HG03095 (cell line): ENCODE measurements around the gene SLC10A3.

Experiments
- ATAC-seq: cut with Tn5 transposase; IDR thresholded peaks from one replicate; pipeline ENCODE4 v1.9.1; 2021; ENCODE audit warnings: moderate library complexity; ENCODE audit not compliant: unreplicated experiment

The SLC10A3 gene

DNA sequence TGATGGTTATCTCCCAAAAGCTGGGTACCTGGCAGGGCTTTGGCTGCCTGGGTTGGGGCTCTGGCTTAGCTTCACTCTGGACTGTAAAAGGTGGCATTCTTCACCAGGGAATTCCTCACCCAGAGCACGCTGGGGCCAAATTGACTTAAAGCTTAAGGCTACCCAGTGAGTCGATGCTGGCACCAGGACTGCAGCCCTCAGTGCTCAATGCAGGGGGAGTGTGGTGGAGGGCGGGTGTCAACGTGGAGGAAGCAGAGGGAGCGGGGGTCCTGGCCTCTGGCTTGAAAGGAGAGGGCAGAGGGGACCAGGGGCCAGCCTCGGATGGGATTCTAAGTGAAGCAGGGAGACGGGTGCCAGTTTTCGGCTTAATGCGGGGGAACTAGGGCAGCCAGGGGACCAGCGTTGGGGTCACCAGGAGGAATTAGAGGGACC lies 46.9 kb downstream of the SLC10A3 start:
- ATAC-seq = no peak

DNA sequence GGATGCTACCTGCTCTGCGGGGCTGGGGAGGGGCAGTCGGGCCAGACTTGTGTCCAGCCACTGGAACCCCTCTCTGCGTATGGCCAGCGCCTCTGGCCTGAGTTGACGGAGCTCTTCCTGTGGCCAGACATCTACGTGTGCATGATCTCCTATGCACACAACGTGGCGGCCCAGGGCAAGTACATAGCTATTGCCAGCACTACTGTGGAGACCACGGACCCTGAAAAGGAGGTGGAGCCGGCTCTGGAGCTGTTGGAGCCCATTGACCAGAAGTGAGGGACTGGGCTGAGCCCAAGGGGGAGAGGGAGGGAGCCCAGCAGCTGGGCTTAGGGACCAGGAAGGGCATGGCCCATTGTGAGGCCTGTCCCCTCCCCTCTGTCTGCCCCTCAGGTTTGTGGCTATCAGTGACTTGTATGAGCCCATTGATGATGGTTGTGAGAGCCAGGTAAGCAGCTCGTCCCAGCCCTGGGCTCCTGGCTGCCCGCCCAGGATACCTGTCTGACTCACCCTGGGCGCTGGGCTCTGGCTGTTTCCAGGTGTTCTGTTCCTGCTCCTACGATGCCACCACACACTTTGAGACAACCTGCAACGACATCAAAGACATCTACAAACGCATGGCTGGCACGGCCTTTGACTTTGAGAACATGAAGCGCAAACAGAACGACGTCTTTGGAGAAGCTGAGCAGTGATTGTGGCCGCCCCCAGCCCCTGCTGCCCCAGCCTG lies 48.3 kb downstream of the SLC10A3 start:
- no peak for ATAC-seq

DNA sequence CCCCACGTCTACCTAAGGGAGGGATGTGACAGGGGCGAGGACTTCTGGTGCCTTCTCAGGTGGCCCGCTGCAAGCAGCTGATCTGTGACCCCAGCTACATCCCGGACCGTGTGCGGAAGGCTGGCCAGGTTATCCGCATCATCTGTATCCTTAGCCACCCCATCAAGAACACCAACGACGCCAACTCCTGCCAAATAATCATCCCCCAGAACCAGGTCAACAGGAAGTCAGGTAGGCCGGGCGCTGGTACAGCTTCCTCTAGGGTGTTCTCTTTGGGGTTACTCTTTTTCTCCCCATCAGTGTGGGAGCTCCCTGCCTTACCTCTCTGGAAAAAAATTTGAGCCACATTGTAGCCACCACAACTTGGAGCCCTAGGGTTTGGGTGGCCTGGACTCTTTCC lies 48.9 kb downstream of the SLC10A3 start:
- ATAC-seq = no peak

DNA sequence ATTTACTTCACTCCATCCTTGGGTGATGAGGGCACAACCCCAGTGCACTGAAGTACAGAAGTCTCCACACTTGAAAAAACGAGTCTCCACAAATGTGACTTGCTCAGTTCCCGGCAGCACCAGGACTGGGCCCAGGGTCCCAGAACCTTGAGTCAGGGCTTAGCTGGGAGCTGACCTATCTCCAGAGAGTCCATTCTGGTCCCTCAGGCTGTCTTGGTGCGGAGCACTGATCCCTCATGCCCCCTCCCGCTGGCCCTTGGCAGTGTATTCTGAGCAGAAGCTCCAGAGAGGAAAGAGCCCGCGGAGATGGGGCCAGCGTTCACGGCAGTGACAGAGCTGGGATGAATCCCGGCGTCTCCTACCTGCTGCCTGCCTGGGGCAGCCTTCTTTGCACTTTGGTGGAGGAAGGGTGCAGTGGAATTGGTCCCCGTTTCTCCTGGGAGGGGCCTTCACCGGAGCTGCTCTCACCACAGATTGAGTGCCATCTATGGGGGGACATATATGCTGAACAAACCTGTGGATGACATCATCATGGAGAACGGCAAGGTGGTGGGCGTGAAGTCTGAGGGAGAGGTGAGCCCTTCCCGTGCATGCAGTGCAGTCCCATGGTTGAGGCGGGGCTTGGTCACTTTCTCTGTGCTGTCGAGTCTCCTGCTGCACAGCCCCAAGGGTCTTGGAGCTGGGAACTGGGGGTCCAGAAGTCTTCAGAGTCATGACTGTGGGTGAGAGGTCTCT lies 49.6 kb downstream of the SLC10A3 start:
- ATAC-seq = no peak

DNA sequence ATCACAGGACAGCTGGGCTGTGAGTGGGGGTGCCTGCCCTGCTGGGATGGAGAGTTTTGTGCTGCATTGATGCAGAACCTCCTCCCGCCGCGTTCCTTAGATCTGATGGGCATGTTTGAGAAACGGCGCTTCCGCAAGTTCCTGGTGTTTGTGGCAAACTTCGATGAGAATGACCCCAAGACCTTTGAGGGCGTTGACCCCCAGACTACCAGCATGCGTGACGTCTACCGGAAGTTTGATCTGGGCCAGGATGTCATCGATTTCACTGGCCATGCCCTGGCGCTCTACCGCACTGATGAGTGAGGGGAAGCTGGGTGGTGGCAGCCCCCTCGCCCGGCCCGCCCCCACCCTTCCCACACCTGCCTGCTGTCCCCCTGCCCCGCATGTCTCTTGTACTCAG lies 50.6 kb downstream of the SLC10A3 start:
- no peak for ATAC-seq

DNA sequence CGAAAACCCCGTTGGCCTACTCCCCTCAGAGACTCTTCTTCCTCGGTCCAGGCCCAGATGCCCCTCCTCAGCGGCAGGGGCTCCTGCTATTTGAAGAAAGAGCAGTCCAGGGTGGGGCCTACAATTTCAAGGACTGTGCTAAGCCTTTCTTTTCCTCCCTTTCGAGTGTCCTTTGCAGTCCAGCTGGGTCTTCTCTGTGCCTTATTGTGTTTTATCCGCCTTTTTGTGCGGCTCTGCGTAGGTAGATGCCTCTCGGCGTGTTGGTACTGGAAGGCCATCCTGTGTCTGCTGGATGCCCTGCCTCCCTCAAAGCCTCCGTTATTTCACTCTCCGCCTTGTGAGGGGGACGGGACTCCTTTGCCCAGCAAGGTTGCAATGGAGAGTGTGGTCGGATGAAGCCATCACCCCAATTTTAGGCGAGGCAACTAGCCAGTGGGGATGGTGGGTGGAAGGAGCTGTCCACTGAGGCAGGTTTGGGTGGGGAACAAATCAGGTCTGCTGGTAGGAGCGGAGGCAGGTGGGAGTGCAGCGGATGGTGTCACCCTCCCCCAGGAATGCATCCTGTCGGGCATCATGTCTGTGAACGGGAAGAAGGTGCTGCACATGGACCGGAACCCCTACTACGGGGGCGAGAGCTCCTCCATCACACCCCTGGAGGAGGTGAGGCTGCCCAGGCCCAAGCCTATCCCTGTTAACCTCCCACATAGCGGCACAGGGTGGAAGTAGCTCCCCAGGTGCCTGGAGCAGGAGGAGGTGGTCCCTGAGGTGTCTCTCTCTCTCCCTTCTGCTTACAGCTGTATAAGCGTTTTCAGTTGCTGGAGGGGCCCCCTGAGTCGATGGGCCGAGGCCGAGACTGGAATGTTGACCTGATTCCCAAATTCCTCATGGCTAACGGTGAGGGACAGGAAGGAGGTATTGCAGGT lies 52.2 kb downstream of the SLC10A3 start:
- ATAC-seq = no peak
